HG03064 (cell line): ENCODE measurements around the gene FRS2.

ENCODE experiments used
- ATAC-seq: cut with Tn5 transposase; IDR thresholded peaks from one replicate; pipeline ENCODE4 v1.9.1; 2021; ENCODE audit warnings: low read depth; ENCODE audit not compliant: unreplicated experiment

The FRS2 gene

DNA sequence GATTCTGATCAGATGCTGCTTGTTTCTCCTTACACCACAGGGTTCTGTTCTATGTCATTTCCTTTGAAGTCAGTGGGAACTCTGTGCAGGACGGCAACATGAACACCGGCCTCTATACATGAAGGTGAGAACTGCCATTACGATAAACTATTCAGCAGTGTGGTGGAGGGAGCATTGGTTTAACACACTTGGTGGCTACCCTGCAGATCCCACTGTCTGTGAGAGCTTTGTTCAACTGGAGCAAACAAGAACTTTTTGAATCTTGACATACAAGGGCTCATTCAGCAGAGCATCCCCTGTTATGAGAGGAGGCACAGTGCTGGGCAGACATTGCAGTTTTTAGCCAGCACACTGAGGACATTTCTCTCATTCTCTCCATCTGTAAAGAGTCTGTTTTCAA, 10.7 kb upstream of the FRS2 start:
- no peak for ATAC-seq

DNA sequence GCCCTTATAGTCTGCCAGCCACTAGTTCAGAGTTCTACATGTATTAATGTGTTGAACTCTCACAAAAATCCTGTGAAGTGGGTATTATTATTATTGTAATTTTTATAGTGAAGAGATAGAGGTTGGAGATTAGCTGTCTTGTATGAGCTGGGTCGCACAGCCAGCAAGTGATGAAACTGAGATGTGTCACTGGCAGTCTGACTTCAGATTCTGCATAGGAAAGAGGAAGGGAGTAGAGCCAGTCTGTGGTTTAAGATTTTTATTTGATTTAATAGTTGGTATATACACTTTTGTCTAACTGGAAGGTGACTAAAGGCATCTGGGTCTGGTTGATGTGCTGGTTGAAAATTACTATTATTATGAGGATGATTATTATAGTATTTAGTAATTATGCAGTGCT, 5.8 kb upstream of the FRS2 start:
- ATAC-seq: no peak

DNA sequence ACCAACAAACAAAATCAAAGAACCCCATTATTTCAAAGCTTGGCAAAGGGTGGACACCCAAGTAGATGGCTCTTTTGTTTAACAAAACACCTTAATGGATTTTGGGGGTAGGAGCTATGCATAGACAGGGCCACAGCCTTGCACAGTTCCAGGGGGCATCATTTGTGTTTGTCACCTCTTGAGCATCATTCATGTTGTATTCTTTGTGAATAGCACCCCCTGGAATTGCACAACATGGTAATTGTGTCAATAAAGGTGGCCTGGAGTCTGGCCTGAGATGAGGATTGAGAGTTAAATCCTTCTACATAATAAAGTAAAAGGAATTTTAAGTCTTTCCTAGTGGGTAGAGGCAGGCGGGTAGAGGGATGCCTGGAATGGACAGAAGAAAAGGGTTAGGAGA, 3.3 kb upstream of the FRS2 start:
- ATAC-seq: no peak

DNA sequence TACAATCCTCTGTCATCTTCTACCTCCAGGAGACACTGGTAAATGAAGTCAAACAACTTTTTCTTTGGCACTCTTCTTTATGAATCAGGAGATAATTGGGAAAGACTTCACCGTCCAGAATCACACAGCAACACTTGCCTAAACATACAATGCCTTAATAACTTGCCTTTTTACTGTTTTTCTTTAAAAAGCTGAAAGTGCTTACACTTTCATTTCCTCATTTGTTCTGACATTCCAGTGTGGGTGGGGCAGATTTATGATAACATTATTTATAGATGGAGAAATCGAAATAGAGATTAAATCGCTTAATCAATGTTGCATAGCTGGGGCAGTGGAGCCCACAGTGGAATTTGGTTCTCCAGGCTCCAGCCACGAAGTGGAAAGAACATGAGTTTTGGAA, 2.8 kb upstream of the FRS2 start:
- ATAC-seq: no peak

DNA sequence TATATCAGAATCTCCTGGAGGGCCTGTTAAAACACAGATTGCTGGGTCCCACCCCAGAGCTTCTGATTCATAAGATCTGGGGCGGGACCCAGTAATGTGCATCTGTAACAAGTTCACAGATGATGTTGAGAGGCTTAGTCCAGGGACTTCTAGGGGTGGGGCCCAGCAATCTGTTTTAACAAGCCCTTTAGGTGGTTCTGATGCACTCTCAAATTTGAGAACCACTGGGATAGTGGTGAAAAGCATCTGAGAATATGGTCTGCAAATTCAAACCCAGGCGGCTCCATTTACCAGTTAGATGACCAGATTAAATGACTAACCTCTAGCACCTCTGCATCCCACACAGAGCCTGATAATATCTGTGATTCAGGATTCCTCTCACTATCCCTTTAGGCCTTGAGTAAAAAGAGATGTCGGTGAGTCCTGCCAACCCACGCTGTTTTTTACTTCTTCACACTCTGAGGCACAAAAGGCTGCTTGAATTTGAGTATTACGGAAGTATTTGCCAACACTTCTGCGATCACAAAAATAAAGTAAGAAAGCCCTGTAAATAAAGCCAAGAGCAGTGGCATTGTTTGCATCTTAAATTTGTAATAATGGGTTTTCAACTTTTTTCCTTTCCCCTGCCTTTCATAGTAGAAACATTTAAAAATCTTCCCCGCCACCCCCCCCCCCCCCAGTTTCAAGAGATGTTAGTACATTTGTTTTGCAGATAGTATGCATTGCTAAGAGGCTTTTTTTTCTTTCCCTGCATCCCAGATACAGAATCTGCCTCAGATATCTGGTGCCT, 1.8 kb upstream of the FRS2 start:
- ATAC-seq: no peak

DNA sequence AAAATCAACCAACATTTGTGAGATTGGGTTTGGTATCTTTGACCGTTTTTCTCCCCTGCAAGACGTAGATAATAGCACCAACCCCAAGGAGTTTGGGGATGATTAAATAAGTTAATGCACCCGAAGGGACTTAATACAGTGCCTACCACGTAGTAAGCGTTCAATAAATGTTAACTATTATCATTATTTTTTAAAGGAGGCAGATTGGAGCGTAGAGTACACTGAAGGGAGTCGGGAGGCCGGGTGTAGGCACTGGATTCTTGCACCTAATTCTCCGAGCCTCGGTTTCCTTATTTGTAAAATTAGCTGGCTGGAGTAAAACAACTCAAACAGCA, 367 bp upstream of the FRS2 start:
- no peak for ATAC-seq

DNA sequence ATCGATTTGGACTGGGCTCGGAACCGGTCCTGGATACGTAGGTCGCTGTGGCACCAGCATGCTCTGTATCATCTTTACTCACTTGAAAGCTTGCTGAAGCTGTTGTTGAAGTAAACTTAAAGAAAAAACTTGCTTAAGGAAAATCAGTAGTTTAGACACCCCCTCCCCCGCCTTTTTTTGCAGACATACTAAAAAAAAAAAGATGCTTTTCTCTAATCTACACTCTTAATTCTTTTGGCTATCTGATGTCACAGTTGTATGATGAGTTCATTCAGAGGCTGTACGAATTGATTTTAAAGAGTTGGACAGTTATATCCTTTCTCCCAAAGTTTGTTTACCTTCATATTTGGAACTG, 865 bp downstream of the FRS2 start:
- no peak for ATAC-seq

DNA sequence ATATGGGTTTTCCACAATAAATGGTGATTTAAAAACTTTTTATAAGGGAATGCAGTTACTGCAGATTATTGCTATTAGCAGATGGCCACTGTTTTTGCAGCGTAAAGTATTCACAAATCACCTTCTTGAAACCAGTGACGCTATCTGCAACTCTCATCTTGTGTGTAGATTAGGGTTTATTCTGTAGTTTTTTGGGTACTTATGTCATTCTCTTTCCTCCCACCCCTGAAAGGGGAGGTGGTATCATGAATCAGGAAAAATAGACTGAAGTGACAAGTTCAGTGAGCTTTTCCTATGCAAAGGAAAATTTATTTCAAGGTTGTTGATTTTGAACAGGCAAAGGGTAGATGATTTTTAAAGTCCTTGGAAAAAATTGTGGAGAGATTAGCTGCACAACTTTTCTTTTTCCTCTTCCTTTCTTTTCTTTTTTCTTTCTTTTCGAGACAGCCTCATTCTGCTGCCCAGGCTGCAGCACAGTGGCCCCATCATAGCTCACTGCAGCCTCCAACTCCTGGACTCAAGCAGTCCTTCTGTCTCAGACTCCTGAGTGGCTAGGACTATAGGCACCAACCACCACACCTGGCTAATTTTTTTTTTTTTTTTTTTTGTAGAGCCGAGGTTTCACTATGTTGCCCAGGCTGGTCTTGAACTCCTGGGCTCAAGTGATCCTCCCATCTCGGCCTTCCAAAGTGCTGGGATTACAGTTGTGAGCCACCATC, 1.6 kb downstream of the FRS2 start:
- ATAC-seq: no peak

DNA sequence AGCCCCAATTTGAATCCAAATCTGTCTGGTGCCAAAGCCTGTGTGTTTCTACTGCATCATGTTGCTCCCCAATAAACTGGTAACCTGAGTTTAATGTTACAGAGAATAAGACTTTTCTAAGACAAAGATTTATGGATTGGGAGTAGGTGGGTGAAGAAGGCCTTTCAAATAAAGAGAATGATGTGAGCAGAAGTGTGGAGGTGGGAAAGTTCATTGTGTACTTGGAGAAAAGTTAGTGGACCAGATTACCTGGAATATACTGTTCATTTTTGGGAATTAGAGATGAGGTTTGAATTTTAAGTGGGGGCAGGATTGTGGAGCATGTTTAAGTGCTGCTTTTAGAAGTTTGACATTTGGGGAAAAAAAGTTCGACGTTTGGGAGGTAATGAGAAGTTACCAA, 3.1 kb downstream of the FRS2 start:
- ATAC-seq: no peak

DNA sequence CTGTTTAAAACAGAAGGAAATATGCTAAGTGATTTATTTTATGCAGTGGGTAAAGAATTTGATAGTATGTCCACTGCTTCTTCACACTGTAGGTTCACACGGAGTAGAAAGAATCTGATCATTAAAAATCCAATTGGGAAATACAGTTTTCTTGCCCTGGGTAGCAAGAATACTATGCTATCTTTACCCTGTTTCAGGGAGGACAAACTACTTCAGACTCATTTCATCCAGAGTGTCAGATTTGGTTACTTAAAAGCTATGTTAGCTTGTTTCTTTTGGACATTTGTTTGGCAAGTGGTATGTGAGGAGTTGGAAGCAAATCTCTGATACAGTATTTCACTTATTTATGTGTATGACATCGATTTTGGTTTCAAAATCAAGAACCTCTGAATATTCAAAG, 4.3 kb downstream of the FRS2 start:
- no peak for ATAC-seq

DNA sequence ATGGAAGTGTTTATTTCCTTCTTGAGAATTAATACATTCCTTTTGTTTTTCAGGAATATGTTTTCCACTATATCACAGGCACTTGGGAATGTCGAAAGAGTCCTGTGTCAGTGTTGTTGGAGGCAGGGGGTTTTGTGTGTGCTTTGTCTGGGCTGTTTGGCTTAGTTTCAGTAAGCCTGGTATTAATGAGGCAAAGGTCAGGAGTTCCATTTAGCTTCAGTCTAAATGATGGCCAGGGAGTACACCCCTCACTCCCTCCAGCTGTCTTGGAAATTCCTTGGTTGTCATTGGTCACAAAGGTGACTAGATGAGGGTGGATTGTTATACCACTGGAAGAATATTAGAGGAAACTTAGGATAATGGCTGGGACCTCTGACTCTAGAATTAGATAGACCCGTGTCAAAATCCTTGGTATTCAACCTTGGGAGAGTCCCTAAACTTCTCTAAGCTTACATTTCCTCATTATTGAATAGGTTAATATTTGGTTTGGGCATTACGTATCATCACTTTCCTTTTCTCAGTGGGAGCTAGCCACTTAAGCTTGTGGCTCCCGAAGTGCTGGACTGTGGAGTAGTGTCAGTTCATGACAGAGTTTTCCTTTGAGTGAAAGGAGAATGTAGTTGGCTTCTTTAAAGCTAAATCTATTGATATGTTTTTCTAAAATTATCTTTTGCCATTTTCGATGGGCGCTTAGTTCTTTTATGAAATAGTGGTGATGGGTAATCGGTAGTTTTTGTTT, 5.2 kb downstream of the FRS2 start:
- ATAC-seq: no peak

DNA sequence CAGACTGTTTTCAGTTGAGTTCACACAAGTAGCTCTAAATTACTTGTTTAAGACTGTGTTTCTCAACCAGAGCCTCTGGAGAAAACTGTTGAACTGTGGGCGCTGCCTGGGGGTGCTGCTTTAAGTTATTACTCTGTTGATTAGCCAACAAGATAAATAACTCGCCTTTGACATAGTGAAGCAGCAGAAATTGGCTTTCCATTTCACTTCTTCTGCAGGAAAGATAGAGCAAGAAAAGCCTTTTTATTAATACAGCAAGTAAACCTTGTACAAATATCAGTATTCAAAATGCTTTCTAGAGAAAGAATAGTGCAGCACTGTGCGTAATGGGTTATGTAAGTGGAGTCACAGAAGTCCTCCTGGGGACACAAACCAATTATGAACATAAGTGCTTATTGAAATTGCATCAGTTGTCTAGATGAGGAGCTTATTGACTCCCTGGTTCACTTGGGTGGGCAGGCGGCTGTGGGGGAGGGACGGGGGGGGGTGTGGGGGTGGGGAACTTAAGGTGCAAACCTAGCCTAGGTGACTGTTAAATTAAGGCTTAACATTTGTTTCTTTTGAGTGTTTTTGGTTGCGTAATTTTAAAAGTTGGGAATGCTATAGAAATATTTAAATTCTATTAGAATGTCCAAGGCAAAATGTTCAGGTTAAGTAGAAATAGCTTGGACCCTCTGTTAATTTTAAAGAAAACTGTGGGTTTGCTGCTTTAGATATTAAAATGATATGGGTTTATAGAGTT, 6.3 kb downstream of the FRS2 start:
- ATAC-seq: no peak

DNA sequence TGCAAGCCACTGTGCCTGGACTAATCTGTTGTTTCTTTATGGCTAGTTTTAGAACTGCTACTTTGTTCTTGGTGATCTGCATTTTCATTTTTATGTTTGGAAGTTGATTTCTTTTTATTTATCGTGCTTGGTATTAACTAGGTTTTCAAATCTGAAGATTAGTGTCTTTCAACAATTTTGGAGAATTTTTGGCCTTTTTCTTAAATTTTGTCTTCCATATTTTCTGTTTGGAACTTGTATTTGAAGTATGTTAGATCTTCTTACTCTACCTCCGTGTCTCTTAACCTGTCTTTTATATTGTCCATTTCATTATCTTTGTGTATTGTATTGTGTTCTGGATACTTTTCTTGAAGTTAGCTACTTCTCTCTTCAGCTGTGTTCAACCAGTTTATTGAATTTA, 9.5 kb downstream of the FRS2 start:
- no peak for ATAC-seq

DNA sequence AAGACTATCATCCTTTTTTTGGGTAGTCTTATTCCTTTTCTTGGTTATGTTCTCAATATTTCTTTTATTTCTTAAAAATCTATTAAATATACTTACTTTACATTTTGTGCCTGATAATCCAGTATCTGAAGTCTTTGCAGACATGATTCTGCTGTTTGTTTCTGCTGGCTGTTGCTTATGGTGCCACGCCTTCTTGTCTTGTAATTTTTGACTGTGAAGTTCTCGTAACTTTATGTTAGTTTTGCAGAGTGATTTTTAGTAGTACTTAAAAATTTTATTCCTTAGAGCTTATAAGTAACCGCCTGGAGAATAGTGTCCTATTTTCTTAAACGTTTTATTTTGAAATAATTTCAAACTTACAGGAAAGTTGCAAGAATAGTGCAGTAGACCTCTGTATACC, 10.5 kb downstream of the FRS2 start:
- no peak for ATAC-seq

DNA sequence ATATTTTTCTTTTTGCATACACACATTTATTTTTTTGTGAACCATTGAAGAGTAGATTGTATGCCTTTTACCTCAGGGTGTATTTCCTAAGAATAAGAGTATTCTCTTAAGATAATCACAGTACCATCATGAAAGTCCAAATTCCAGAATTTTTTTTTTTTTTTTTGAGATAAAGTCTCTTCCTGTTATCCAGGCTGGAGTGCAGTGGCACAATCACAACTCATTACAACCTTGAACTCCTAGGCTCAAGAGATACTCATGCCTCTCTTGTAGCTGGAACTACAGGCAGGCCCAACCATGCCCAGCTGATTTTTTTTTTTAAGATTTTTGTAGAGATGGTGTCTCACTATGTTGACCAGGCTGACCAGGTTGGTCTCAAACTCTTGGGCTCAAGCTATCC, 10.9 kb downstream of the FRS2 start:
- no peak for ATAC-seq

DNA sequence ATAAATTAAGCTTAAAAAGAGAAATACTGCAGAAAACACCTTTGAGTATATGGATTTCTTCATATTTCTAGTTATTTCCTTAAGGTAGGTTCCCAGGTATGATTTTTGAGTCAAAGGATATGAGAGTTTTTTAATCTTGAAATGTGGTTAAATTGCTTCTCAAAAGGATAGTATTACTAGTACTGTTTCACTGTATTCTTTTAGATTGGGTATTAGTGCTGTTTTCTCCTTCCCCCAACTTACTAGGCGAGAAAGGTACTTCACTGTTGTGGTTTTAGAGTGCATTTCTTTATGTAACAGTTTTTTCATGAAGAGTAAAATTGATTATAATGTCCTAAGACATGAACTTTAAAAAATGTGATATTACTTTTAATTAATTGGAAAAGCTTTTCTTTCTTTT, 13.5 kb downstream of the FRS2 start:
- no peak for ATAC-seq

DNA sequence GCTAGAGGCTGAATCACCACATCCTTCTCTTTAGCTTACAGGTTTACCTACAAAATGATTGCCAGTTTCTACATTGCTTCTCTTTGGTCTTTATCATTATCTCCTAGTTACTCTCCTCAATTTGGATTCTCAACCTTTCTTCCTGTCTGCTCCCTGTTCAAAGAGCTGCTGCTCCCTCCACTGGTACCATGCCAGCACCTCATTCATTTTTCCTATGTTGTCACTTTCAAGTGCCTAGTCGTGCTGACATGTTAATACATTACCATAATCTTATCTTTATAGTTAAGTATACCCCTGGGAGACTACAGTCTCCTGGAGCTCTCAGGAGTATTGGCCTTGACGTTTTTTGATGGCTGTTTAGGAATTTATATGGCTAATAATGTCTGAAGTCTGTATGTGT, 14.2 kb downstream of the FRS2 start:
- no peak for ATAC-seq

DNA sequence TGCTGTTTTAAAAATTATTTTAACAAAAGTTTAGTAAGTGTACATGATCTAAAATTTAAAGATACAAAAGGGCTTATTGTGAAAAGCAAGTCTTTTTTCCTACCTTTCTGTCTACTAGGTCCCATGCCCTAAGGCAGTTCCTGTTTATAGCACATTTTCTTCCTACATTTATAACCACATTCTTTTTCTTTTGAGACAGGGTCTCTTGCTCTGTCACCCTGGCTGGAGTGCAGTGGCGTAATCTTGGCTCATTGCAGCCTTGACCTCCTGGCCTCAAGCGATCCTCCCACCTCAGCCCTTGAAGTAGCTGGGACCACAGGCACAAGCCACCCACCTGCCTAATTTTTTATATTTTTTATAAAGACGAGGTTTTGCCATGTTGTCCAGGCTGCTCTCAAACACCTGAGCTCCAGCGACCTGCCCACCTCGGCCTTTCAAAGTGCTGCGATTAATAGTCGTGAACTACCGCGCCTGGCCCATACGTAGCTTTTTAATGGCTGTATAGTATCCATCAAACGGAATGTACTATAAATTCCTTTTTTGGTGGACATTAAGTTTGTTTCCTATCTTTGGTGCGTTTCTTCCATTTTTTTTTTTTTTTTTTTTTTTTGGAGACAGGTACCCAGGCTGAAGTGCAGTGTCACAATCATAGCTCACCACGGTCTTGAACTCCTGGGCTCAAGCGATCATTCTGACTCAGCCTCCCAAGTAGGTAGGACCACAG, 20.9 kb downstream of the FRS2 start:
- ATAC-seq: no peak

DNA sequence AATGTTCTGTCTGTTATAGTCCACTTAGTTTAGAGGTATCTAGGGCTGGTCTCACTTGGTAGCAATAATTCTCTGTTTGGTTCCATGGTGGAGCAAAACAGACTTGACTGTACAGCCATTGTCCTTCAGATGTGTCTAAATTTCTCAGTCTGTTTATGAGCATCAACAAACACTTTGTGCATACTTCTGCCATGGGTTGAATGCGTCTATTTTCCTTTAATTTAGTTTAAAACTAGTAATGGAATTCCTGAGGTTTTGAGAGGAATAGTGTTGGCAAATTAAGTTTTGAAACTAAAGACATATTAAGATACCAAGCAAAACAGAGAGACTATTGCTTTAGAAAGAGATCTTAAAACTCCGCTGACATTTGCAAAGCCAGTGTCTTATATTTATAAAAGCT, 22.6 kb downstream of the FRS2 start:
- ATAC-seq: no peak

DNA sequence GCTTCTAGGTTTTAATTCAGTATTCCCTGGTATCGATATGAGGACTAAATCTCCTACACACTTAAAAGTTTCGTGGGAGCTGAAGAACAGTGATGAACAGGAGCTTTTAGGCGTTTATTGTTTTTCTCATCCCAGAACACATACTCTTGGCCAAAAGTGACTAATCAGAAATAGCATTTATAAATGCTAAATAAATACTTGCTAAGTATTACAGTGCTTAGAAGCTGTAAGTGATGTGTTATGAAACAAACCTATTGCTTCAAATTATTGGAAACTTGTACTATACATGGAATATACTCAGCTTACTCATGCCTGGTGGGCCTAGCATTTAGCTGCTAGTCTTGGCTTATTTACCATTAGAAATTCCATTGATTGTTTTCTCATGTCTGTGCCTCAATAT, 24.9 kb downstream of the FRS2 start:
- no peak for ATAC-seq
